GM12801 (cell line): ENCODE results near the gene MAP4K4.

ENCODE experiments used
- TF ChIP-seq, protein P1 (sequence below): IDR thresholded peaks from one replicate; pipeline ENCODE4 v1.5.1; 2011; ENCODE audit warnings: control low read depth; ENCODE audit not compliant: insufficient read length; ENCODE audit errors: extremely low read depth

Gene MAP4K4

DNA sequence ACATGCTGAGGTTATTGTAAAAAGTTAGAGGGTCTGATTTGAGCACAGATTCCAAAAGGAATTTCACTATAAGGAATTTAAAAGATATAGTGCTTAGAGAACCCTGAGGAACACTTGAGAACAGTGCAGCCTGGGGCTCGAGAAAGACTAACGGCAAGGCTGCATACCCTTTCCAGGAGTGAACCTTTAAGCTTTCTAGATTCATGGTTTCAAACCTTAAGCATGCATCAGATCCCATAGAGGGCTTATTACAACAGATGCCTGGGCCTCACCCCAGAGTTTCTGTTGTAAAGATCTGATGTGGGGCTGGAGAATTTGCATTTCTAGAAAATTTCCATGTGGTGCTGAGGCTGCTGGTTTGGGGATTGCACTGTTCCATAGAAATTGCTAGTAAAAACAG, 203.7 kb downstream of the MAP4K4 start:
- TF ChIP-seq, protein P1, sequence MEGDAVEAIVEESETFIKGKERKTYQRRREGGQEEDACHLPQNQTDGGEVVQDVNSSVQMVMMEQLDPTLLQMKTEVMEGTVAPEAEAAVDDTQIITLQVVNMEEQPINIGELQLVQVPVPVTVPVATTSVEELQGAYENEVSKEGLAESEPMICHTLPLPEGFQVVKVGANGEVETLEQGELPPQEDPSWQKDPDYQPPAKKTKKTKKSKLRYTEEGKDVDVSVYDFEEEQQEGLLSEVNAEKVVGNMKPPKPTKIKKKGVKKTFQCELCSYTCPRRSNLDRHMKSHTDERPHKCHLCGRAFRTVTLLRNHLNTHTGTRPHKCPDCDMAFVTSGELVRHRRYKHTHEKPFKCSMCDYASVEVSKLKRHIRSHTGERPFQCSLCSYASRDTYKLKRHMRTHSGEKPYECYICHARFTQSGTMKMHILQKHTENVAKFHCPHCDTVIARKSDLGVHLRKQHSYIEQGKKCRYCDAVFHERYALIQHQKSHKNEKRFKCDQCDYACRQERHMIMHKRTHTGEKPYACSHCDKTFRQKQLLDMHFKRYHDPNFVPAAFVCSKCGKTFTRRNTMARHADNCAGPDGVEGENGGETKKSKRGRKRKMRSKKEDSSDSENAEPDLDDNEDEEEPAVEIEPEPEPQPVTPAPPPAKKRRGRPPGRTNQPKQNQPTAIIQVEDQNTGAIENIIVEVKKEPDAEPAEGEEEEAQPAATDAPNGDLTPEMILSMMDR, result no peak

DNA sequence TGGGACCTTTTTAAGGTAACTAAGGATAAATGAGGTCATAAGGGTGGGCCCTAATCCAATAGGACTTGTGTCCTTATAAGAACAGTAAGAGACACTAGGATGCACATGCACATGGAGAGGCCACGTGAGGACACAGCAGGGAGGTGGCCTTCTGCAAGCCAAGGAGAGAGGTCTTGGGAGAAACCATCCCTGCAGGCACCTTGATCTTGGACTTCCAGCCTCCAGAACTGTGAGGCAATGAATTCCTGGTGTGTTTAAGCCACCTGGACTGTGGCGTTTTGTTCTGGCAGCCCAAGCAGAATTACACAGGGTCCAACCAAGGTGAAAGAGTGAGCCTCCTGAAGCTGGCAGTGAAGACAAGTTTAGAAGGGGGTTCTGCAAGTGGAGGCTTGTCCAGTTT, 204.7 kb downstream of the MAP4K4 start:
- TF ChIP-seq, protein P1, result no peak

DNA sequence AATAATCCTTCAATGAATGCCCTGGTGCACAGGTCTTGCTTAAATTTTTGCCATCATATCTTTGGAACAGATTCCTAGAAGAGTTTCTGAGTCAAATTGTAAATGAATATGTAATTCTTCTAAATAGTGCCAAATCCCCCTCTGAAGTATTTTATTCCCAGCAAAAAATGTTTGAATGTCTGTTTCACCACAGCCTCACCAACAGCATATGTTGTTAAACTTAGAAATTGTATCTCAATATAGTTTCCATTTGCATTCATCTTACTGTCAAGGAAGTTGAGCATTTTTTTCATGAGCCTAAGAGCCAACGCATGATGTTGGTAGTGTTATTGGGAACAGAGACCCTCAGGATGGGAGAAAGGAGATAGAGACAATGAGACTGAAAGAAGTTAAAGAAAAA, 207.4 kb downstream of the MAP4K4 start:
- TF ChIP-seq, protein P1, result no peak

DNA sequence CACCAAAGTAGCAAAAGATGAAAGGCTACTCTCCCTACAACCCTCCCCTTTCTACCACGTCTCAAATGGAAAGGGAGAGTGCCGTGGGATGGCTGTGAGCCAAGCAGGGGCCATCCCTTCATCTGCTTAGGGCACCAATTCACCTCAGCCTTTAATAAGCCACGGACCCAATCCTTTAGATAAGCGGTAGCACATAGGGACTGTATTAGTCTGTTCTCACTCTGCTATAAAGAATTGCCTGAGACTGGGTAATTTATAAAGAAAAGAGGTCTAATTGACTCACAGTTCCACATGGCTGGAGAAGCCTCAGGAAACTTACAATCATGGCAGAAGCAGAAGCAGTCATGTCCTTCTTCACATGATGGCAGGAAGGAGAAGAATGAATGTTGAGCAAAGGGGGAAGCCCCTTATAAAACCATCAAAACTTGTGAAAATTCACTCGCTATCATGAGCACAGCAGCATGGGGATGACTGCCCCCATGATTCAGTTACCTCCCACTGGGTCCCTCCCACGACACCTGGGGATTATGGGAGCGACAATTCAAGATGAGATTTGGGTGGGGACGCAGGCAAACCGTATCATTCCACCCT, 208.3 kb downstream of the MAP4K4 start:
- TF ChIP-seq, protein P1, result no peak

DNA sequence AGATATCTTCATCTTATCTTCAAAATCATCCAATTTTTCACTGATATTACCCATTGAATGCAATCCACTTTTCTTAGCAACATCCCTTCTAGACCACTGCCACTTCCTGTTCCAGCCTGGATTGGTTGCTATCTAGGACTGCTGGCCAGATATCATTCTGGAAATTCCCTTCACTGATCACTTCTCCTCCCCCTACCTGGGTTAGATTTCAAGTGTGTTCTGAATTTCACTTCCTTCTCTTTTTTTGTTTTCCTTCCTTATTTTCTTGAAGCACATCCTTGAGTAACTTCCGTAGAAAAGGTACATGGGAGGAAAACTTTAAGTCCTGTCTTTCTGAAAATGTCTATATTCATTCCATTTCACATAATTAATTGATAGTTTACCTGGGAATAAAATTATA, 212.3 kb downstream of the MAP4K4 start:
- TF ChIP-seq, protein P1, result no peak

DNA sequence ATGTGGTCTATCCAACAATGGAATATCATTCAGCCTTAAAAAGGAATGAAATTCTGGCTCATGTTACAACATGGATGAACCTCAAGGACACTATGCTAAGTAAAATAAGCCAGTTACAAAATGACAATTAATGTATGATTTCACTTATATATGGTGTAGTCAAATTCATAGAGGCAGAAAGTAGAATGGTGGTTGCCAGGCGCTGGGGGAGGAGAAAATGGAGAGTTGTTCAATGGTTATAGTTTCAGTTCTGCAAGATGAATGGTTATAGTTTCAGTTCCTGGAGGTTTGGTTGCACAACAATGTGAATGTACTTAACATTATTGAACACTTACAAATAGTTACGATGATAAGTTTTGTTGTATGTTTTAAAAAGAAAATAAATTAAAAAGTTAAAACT, 215.0 kb downstream of the MAP4K4 start:
- TF ChIP-seq, protein P1, result no peak

DNA sequence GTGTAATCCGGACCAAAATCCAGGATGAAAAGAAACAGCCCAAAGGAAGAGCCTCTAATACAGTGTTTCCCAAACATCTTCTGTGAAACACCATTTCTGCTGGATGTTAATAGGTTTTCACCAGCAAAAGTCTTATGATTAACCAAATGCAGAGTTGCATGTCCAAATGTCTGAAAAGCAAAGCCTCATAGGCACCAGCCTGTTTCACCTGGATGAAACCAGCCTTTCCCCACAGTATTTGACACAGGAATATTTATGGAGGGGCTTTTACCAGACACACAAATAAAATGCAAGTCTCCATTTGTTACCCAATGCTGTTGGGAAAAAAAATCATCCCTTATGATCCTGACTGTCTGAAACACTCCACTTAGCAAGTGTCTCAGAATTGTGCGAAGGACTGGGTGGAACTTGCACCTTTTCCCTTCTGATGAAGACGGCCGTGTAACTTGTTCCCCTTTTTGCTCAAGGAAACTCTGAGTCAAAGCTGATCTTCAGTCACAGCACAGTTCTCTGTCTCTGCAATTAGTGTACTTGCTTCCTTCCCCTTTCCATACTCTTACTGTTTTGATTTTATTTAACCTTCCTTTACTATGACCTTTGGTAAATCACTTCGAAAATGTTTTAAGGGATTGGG, 223.9 kb downstream of the MAP4K4 start:
- TF ChIP-seq, protein P1, result no peak
